ENCODE data around the gene LRWD1. TPM values are rescaled to one million over a fixed set of nuclear protein-coding genes. Genes with fewer than 3 reads are reported as not detected.

Gene LRWD1
- total RNA-seq: 10.4 TPM
- long read RNA-seq, transcript LRWD1-201 (15 exons, 2,215 nt): major isoform, 16 of 22 reads
- long read RNA-seq, partial matches to known transcripts: 4 of 22 reads
- long read RNA-seq, other reads (novel, unspliced or antisense): 2 of 22 reads

- ATAC-seq (peak; percentile 97), DNase-seq (peak; percentile 98)
- intact Hi-C loops (cut with micrococcal nuclease): no loop called here
Observed at GRCh38 chr7:102464577-102465280, at the start of gene LRWD1, which contains the start of gene ALKBH4. LRWD1 (plus strand) TSS chr7:102464984; CDS start chr7:102465081, 97 bp downstream. ALKBH4 (minus strand) TSS chr7:102464863; CDS start chr7:102464836, 27 bp downstream.

- ATAC-seq (no peak), DNase-seq (peak; percentile 38)
- intact Hi-C loops (cut with micrococcal nuclease): no loop called here
Observed at GRCh38 chr7:102415685-102416225, 49.0 kb upstream of the LRWD1 start.

- intact Hi-C loops (cut with micrococcal nuclease): no loop called here
- no peak for ATAC-seq
Observed at GRCh38 chr7:102416406-102416805, 48.4 kb upstream of the LRWD1 start.

GRCh38 chr7:102417105-102417504, 47.7 kb upstream of the LRWD1 start:
- no peak for DNase-seq
- intact Hi-C loops (cut with micrococcal nuclease): no loop called here
- no peak for ATAC-seq

More at GRCh38 chr7:102416406-102416805, 48.4 kb upstream of the LRWD1 start:
- no peak for DNase-seq

GRCh38 chr7:102418592-102418991, 46.2 kb upstream of the LRWD1 start:
- intact Hi-C loops (cut with micrococcal nuclease): no loop called here
- DNase-seq (no peak), ATAC-seq (no peak)

GRCh38 chr7:102421706-102422240, 43.0 kb upstream of the LRWD1 start:
- no peak for DNase-seq
- no peak for ATAC-seq
- intact Hi-C loops (cut with micrococcal nuclease): no loop called here

- ATAC-seq (no peak), DNase-seq (no peak)
- intact Hi-C loops (cut with micrococcal nuclease): no loop called here
Observed at GRCh38 chr7:102424129-102424551, 40.6 kb upstream of the LRWD1 start.

GRCh38 chr7:102424787-102425218, 40.0 kb upstream of the LRWD1 start:
- intact Hi-C loops (cut with micrococcal nuclease): no loop called here
- DNase-seq: no peak
- no peak for ATAC-seq

- DNase-seq (peak; percentile 65), ATAC-seq (peak; percentile 64)
- intact Hi-C loops (cut with micrococcal nuclease): no loop called here
Observed at GRCh38 chr7:102425639-102426267, 39.0 kb upstream of the LRWD1 start.

- no peak for DNase-seq
- ATAC-seq: peak; percentile 33
- intact Hi-C loops (cut with micrococcal nuclease): no loop called here
Observed at GRCh38 chr7:102426268-102427018, 38.3 kb upstream of the LRWD1 start.

- intact Hi-C loops (cut with micrococcal nuclease): no loop called here
- DNase-seq: no peak
- ATAC-seq: no peak
Observed at GRCh38 chr7:102427019-102427405, 37.8 kb upstream of the LRWD1 start.

- ATAC-seq (no peak), DNase-seq (no peak)
- intact Hi-C loops (cut with micrococcal nuclease): no loop called here
Observed at GRCh38 chr7:102429141-102429899, 35.5 kb upstream of the LRWD1 start.

GRCh38 chr7:102431617-102432298, 33.0 kb upstream of the LRWD1 start:
- ATAC-seq (no peak), DNase-seq (no peak)
- intact Hi-C loops (cut with micrococcal nuclease): no loop called here

- intact Hi-C loops (cut with micrococcal nuclease): no loop called here
- ATAC-seq (peak; percentile 20), DNase-seq (no peak)
Observed at GRCh38 chr7:102432442-102433218, 32.2 kb upstream of the LRWD1 start.

GRCh38 chr7:102433219-102434038, 31.4 kb upstream of the LRWD1 start, which contains the start of gene ORAI2:
ORAI2 (plus strand) TSS chr7:102433575; CDS start chr7:102438957, 5,382 bp downstream.
- ATAC-seq: peak; percentile 87
- peak; percentile 90 for DNase-seq
- intact Hi-C loops (cut with micrococcal nuclease): no loop called here

GRCh38 chr7:102434039-102434486, 30.7 kb upstream of the LRWD1 start:
- DNase-seq (no peak), ATAC-seq (no peak)
- intact Hi-C loops (cut with micrococcal nuclease): no loop called here
